Erythroblast (primary cell): ENCODE results near the gene DMD.
"Not testable (repeated sequence)": the region's sequence is repeated elsewhere in the genome, so short reads cannot be mapped to it uniquely, and the experiment has no call there.

Source experiments
- DNase-seq, 2 experiments: peaks; one replicate each; lab custom pipeline; 2025; lab: John Stamatoyannopoulos, UW
- GATA1 ChIP-seq: IDR thresholded peaks from 2 replicates; pipeline ENCODE4 v1.6.1; 2011; ENCODE audit warnings: low read depth, mild to moderate bottlenecking, control low read depth, low read length, moderate library complexity
- POLR2A ChIP-seq: IDR thresholded peaks from 2 replicates; pipeline ENCODE4 v1.6.1; 2011; ENCODE audit warnings: mild to moderate bottlenecking, low read length

The DMD gene

GRCh38 chrX:33211356-33212260 lies at the start of gene DMD:
TSS of gene DMD (minus strand) at chrX:33211549. CDS start at chrX:33211312, 237 bp downstream.
- no peak for DNase-seq
- TF ChIP-seq POLR2A, result no peak
- no peak for TF ChIP-seq GATA1

GRCh38 chrX:33252306-33252825 lies 41.0 kb upstream of the DMD start:
- no peak for TF ChIP-seq GATA1
- TF ChIP-seq POLR2A, result no peak
- no peak for DNase-seq

GRCh38 chrX:33218819-33219218 lies 7.5 kb upstream of the DMD start:
- DNase-seq, result no peak
- TF ChIP-seq GATA1, result no peak

GRCh38 chrX:33210156-33210555 lies 1.2 kb downstream of the DMD start:
- TF ChIP-seq GATA1 (no peak), POLR2A (no peak)
- DNase-seq, result no peak

- TF ChIP-seq POLR2A, result no peak
- no peak for DNase-seq
Observed at GRCh38 chrX:33207056-33207455, 4.3 kb downstream of the DMD start.

GRCh38 chrX:33205321-33205720 lies 6.0 kb downstream of the DMD start:
- TF ChIP-seq POLR2A, result no peak
- TF ChIP-seq GATA1, result no peak
- DNase-seq, result no peak

- no peak for DNase-seq
- TF ChIP-seq GATA1, result no peak
- TF ChIP-seq POLR2A, result no peak
Observed at GRCh38 chrX:33204889-33205288, 6.5 kb downstream of the DMD start.

GRCh38 chrX:33198561-33199279 lies 12.6 kb downstream of the DMD start:
- DNase-seq, result peak in 1 of 2 experiments; percentile 0
- no peak for TF ChIP-seq POLR2A
- no peak for TF ChIP-seq GATA1

GRCh38 chrX:33195698-33196097 lies 15.7 kb downstream of the DMD start:
- TF ChIP-seq GATA1 (no peak), POLR2A (no peak)
- no peak for DNase-seq

- TF ChIP-seq POLR2A (no peak), GATA1 (no peak)
- no peak for DNase-seq
Observed at GRCh38 chrX:33194876-33195433, 16.4 kb downstream of the DMD start.

GRCh38 chrX:33194289-33194688 lies 17.1 kb downstream of the DMD start:
- DNase-seq, result no peak
- TF ChIP-seq POLR2A (no peak), GATA1 (no peak)

- DNase-seq, result no peak
- TF ChIP-seq GATA1 (no peak), POLR2A (no peak)
Observed at GRCh38 chrX:33190016-33190415, 21.3 kb downstream of the DMD start.

GRCh38 chrX:33188881-33189280 lies 22.5 kb downstream of the DMD start:
- no peak for DNase-seq
- TF ChIP-seq POLR2A (no peak), GATA1 (no peak)

GRCh38 chrX:33188286-33188685 lies 23.1 kb downstream of the DMD start:
- no peak for TF ChIP-seq GATA1
- no peak for TF ChIP-seq POLR2A
- no peak for DNase-seq

- not testable (repeated sequence) for DNase-seq
Observed at GRCh38 chrX:33184803-33185202, 26.5 kb downstream of the DMD start.
